Osteocyte (in vitro differentiated cells): Measurements from ENCODE around the gene RARG. TPM values are rescaled to one million over a fixed set of nuclear protein-coding genes. Genes with fewer than 3 reads are reported as not detected.

Experiments used
- DNase-seq: peaks from one replicate; pipeline ENCODE4 v3.0.0; 2021; ENCODE audit warnings: mixed read lengths; ENCODE audit not compliant: unreplicated experiment; ENCODE audit errors: extremely low spot score
- H3K27ac Mint-ChIP-seq: one replicate; pipeline ENCODE4 v1.8.0; 2021; ENCODE audit warnings: mild to moderate bottlenecking, mixed read lengths; ENCODE audit not compliant: unreplicated experiment
- H3K27me3 Mint-ChIP-seq: one replicate; pipeline ENCODE4 v1.8.0; 2021; ENCODE audit warnings: mixed read lengths; ENCODE audit not compliant: unreplicated experiment
- H3K36me3 Mint-ChIP-seq: one replicate; pipeline ENCODE4 v1.8.0; 2021; ENCODE audit warnings: mixed read lengths; ENCODE audit not compliant: unreplicated experiment
- H3K4me1 Mint-ChIP-seq: one replicate; pipeline ENCODE4 v1.8.0; 2021; ENCODE audit warnings: mixed read lengths; ENCODE audit not compliant: unreplicated experiment
- H3K4me3 Mint-ChIP-seq: one replicate; pipeline ENCODE4 v1.8.0; 2021; ENCODE audit warnings: mild to moderate bottlenecking, moderate library complexity, mixed read lengths; ENCODE audit not compliant: unreplicated experiment
- H3K9me3 Mint-ChIP-seq: one replicate; pipeline ENCODE4 v1.8.0; 2021; ENCODE audit warnings: mixed read lengths; ENCODE audit not compliant: unreplicated experiment
- CTCF ChIP-seq: fragments of 200-600 bp; sonication (generic); IDR thresholded peaks from 2 replicates; pipeline ENCODE4 v1.5.0; 2021; ENCODE audit warnings: antibody characterized with exemption, mild to moderate bottlenecking, moderate library complexity
- total RNA-seq: library from RNA; stranded (reverse); gene quantifications from 2 replicates; pipeline ENCODE4 v1.2.1, GENCODE V29; 2021

RARG gene
- total RNA-seq, 1 donor from 2014 or later = 31.6 TPM

DNA sequence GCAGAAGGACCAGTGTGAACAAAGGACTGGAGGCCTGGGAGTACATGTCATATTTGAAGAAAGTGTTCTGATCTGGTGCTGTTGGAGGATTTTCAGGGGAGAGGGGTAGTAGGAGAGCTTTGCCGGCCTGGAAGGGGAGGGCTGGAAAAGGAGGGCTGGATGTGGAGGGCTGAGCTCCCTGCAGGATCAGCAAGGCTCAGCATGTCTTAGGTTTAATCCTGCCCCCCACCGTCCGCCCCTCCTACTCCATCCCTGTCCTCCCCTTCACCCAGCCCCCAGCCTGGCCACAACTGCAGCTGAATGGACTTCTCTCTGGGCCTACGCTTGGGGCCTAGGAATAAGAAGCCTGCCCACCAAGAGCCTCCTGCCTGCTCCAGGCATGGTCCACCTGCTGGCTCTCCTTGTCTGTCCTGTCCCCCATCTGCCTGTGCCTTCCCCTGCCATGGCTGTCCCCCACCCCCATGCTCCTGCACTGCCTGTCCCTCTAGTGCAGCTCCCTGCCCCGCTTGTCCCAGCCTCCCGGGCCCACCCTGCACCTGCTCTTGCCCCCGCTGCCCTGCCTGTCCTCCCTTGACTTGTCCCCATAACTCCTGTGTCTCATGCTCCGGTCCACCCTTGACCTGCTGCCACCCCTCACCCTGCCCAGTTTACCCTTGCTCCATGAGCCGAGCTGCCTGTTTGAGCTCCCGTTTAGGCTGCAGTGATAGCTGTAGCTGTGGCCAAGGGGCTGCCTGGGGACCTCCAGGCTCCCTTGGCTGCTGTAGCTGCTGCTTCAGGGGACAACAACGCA, 9.8 kb upstream of the RARG start:
- DNase-seq = no peak
- Mint-ChIP-seq H3K4me1 (peaks cover under 1% of the 10 kb centered on the region), H3K36me3 (no peaks in the 10 kb centered on the region), H3K27me3 (peaks cover 47% of the 10 kb centered on the region), H3K4me3 (no peak overlapping the region), H3K9me3 (no peaks in the 10 kb centered on the region), H3K27ac (no peak overlapping the region)
- no peak for TF ChIP-seq CTCF

GRCh38 chr12:53239643-53240258, 7.7 kb upstream of the RARG start:
- H3K27ac Mint-ChIP-seq = no peak overlapping the region
- peaks cover 42% of the 10 kb centered on the region for H3K27me3 Mint-ChIP-seq
- TF ChIP-seq CTCF = no peak
- H3K9me3 Mint-ChIP-seq = no peaks in the 10 kb centered on the region
- no peaks in the 10 kb centered on the region for H3K36me3 Mint-ChIP-seq
- H3K4me1 Mint-ChIP-seq = peaks cover 11% of the 10 kb centered on the region
- DNase-seq = no peak
- no peak overlapping the region for H3K4me3 Mint-ChIP-seq

DNA sequence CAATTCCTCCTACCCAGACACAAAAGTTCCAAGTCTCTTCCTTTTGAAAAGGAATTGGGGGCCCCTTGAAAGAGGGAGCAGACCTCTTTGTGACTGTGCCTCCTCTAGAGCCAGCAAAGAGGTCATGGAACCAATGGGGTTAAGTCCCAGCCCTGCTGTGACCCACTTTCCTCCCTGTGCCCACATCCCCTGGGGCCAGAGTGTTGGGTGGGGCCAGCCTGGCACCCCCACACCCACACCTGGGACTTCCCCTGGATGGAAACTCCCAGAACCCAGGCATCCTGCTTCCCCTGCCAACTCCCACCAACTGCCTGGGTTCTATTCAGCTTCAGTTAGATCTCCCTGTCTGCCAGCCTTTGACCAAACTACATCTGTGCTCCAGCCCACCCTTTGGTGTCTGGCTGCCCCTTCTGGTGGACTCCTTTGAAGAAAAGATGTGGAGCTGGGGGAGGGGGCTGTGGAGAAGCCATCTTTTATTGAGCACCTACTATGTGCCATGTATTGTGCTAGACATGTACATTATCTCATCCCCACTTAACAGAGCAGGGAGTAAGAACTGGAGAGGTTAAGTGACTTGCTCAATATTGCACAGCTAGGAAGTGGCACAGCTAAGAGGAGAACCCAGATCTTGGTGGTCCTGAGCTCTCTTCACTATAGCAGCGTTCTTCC, 4.6 kb upstream of the RARG start:
- Mint-ChIP-seq H3K4me3 (no peak overlapping the region), H3K36me3 (no peaks in the 10 kb centered on the region), H3K27ac (no peak overlapping the region), H3K4me1 (peaks cover 34% of the 10 kb centered on the region), H3K27me3 (peaks cover 13% of the 10 kb centered on the region), H3K9me3 (no peaks in the 10 kb centered on the region)
- TF ChIP-seq CTCF = no peak
- DNase-seq = no peak

DNA sequence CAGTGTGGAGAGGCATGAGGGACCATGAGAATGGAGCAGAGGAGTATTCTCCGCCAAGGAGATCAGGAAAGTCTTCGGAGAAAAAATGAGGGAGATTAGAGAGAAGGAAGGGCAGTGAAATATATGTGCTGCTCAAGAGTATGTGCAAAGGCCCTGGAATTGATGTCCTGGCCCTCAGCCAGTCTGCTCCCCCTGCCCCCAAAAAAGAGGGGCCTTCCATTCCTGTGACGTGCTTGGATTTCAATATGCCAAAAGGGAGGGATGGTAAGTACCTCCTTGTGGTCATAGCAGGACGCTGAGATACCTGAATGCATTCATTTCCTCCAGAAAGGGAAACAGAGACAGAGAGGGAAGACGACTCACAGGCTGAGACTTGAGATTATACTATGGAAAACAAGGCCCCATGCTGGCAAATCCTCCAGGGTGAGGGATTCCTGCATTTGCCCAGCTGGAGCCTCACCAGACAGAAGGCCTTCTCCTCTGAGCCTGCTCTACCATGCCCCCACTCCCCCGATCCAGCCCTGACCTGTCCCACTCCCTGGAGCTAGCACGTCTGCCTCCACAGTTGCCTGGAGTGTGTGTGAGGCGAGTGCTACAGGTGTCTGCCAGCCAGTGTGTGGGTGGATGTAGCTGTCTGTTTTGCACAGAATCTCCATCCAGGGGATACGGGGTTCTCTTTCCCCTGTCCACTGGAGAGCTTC, 3.9 kb upstream of the RARG start:
- H3K27ac Mint-ChIP-seq = no peak overlapping the region
- no peaks in the 10 kb centered on the region for H3K36me3 Mint-ChIP-seq
- H3K4me3 Mint-ChIP-seq = no peak overlapping the region
- DNase-seq = no peak
- peaks cover 41% of the 10 kb centered on the region for H3K4me1 Mint-ChIP-seq
- TF ChIP-seq CTCF = no peak
- peaks cover 9% of the 10 kb centered on the region for H3K27me3 Mint-ChIP-seq
- no peaks in the 10 kb centered on the region for H3K9me3 Mint-ChIP-seq
